Upper lobe of left lung (tissue), 6 donors: Measurements from ENCODE around the gene TUBB2A. TPM values are rescaled to one million over a fixed set of nuclear protein-coding genes. Genes with fewer than 3 reads are reported as not detected.

Experiments
- ATAC-seq, 2 donors: fragments of 200-7000 bp; cut with Tn5 transposase; one replicate each; pipeline ENCODE4 v1.9.1; 2022; ENCODE audit warnings: mild to moderate bottlenecking in 2 of 2, moderate library complexity in 2 of 2; ENCODE audit not compliant: low FRiP score in 2 of 2
- DNase-seq, 2 donors: peaks; one replicate each; pipeline ENCODE4 v3.0.0-alpha.2; 2019 to 2020
- H3K27ac ChIP-seq, 4 donors: fragments of 200-600 bp; sonication (generic); one replicate each; pipeline ENCODE4 v1.5.1; 2016 to 2019
- H3K27me3 ChIP-seq, 4 donors: fragments of 200-600 bp; sonication (generic); one replicate each; pipeline ENCODE4 v1.5.1; 2017 to 2019
- H3K36me3 ChIP-seq, 4 donors: fragments of 200-600 bp; sonication (generic); one replicate each; pipeline ENCODE4 v1.5.1; 2016 to 2019
- H3K4me1 ChIP-seq, 4 donors: fragments of 200-600 bp; sonication (generic); one replicate each; pipeline ENCODE4 v1.5.1; 2018 to 2019
- H3K4me3 ChIP-seq, 4 donors: fragments of 200-600 bp; sonication (generic); one replicate each; pipeline ENCODE4 v1.5.1; 2017 to 2019; ENCODE audit warnings: mild to moderate bottlenecking in 2 of 4, moderate library complexity in 1 of 4
- H3K9me3 ChIP-seq, 4 donors: fragments of 200-600 bp; sonication (generic); one replicate each; pipeline ENCODE4 v1.5.1; 2018 to 2019
- CTCF ChIP-seq, 6 experiments: fragments of 450-650 bp in 4 of 6; fragments of 200-600 bp in 2 of 6; sonication (generic) in 2 of 6; IDR thresholded peaks; one replicate each; pipeline ENCODE4 v1.5.1; 2016 to 2019; ENCODE audit warnings: antibody characterized with exemption in 6 of 6
- EP300 ChIP-seq, 4 donors: sonication (generic); formaldehyde crosslinking; IDR thresholded peaks; one replicate each; pipeline ENCODE4 v1.5.1; 2017; ENCODE audit warnings: antibody characterized with exemption in 4 of 4, control low read depth in 2 of 4
- POLR2A ChIP-seq, 4 donors: fragments of 450-650 bp; IDR thresholded peaks; one replicate each; pipeline ENCODE4 v1.5.1; 2016 to 2017; ENCODE audit warnings: antibody characterized with exemption in 4 of 4, mild to moderate bottlenecking in 2 of 4
- POLR2AphosphoS5 ChIP-seq, 2 donors: sonication (generic); formaldehyde crosslinking; IDR thresholded peaks; one replicate each; pipeline ENCODE4 v1.5.1; 2017; ENCODE audit warnings: antibody characterized with exemption in 2 of 2
- WGBS, 2 donors: methylation state at CpG; one replicate each; pipeline ENCODE4 v1.1.5; 2017 to 2018; 5-methylcytosine and 5-hydroxymethylcytosine counted together
- total RNA-seq, 6 donors: library from RNA; depleted of rRNA in 4 of 6; stranded (reverse); fragments of >200 nt in 4 of 6; gene quantifications; one replicate each; pipeline versions ENCODE4 v1.1.0 to v1.2.1, GENCODE V29; 2016 to 2021
- donor health status: DM: no; HTN: no; CAD: no; lungs with moderate emphysema.
- donor health status: DM: no; HTN: yes; CAD: no; lungs with severe emphysema.

The TUBB2A gene
- total RNA-seq, 6 donors from 2014 or later: 6.3 to 29.5 (median 15.1) TPM

GRCh38 chr6:3136292-3137011, 20.9 kb downstream of the TUBB2A start:
- H3K36me3 ChIP-seq: peaks cover 0 to 33% (median 4%) of the 10 kb centered on the region in 4 donors
- no peak for DNase-seq
- H3K9me3 ChIP-seq: no peaks in the 10 kb centered on the region
- no peak overlapping the region for H3K4me3 ChIP-seq
- TF ChIP-seq POLR2A (IDR thresholded peaks at IDR 0.05): no peak
- no peak for TF ChIP-seq POLR2AphosphoS5 (IDR thresholded peaks at IDR 0.05)
- TF ChIP-seq CTCF (IDR thresholded peaks at IDR 0.05): no peak
- TF ChIP-seq EP300 (IDR thresholded peaks at IDR 0.05): no peak
- H3K27ac ChIP-seq: no peak overlapping the region
- no peaks in the 10 kb centered on the region for H3K27me3 ChIP-seq
- peaks cover 0 to 16% (median 6%) of the 10 kb centered on the region in 4 donors for H3K4me1 ChIP-seq
- 87 to 96% methylated on average over 8 of the region's 8 CpGs for WGBS, 2 donors
- ATAC-seq: no peak

- Histone ChIP-seq H3K27me3 (no peaks in the 10 kb centered on the region), H3K36me3 (peaks cover 0 to 26% (median 2%) of the 10 kb centered on the region in 4 donors), H3K27ac (no peak overlapping the region), H3K4me3 (no peak overlapping the region), H3K9me3 (no peaks in the 10 kb centered on the region), H3K4me1 (peaks cover 0 to 16% (median 6%) of the 10 kb centered on the region in 4 donors)
- ATAC-seq (no peak), DNase-seq (no peak)
- WGBS, 2 donors: 90 to 93% methylated on average over 13 of the region's 13 CpGs
- TF ChIP-seq EP300 (IDR thresholded peaks at IDR 0.05) (no peak), CTCF (IDR thresholded peaks at IDR 0.05) (no peak), POLR2AphosphoS5 (IDR thresholded peaks at IDR 0.05) (no peak), POLR2A (IDR thresholded peaks at IDR 0.05) (no peak)
Measured at GRCh38 chr6:3135668-3136291, 21.6 kb downstream of the TUBB2A start.

GRCh38 chr6:3133515-3133914, 23.8 kb downstream of the TUBB2A start:
- DNase-seq: no peak

GRCh38 chr6:3131695-3132094, 25.6 kb downstream of the TUBB2A start:
- DNase-seq: no peak
- no peaks in the 10 kb centered on the region for H3K9me3 ChIP-seq
- H3K4me3 ChIP-seq: no peak overlapping the region
- no peaks in the 10 kb centered on the region for H3K4me1 ChIP-seq
- peaks cover 0 to 20% (median 4%) of the 10 kb centered on the region in 4 donors for H3K36me3 ChIP-seq
- TF ChIP-seq POLR2A (IDR thresholded peaks at IDR 0.05) (no peak), POLR2AphosphoS5 (IDR thresholded peaks at IDR 0.05) (no peak), CTCF (IDR thresholded peaks at IDR 0.05) (no peak), EP300 (IDR thresholded peaks at IDR 0.05) (no peak)
- peak in 1 of 2 donors; percentile 47 for ATAC-seq
- H3K27me3 ChIP-seq: no peaks in the 10 kb centered on the region
- H3K27ac ChIP-seq: no peak overlapping the region
- WGBS, 2 donors: 95% methylated on average over 15 of the region's 15 CpGs

More at GRCh38 chr6:3133515-3133914, 23.8 kb downstream of the TUBB2A start:
- ATAC-seq: no peak
- 94 to 95% methylated on average over 9 of the region's 9 CpGs for WGBS, 2 donors
- Histone ChIP-seq H3K9me3 (no peaks in the 10 kb centered on the region), H3K36me3 (peaks cover 0 to 33% (median 4%) of the 10 kb centered on the region in 4 donors), H3K27ac (no peak overlapping the region), H3K4me3 (no peak overlapping the region), H3K4me1 (peaks cover 0 to 3% (median 1%) of the 10 kb centered on the region in 4 donors), H3K27me3 (no peaks in the 10 kb centered on the region)
- no peak for TF ChIP-seq CTCF (IDR thresholded peaks at IDR 0.05)
- TF ChIP-seq POLR2AphosphoS5 (IDR thresholded peaks at IDR 0.05): no peak
- no peak for TF ChIP-seq POLR2A (IDR thresholded peaks at IDR 0.05)
- TF ChIP-seq EP300 (IDR thresholded peaks at IDR 0.05): no peak
